Caco-2 (cell line): ENCODE measurements around the gene SNRNP200. TPM values are rescaled to one million over a fixed set of nuclear protein-coding genes. Genes with fewer than 3 reads are reported as not detected.

Experiments used
- BruUV-seq: library from RNA; stranded (reverse); fragments of 400-500 nt; replicated peaks from 2 replicates; lab custom pipeline; 2021; lab: Mats Ljungman, UMichigan
- CTCF ChIA-PET: fragments of 300-600 bp; sonication (Branson Sonifier 250); formaldehyde crosslinking; loops from one replicate; lab custom pipeline; 2022; ENCODE audit warnings: antibody characterized with exemption; lab: Charles Lee
- POLR2A ChIA-PET: fragments of 300-600 bp; sonication (Branson Sonifier 250); formaldehyde crosslinking; loops from one replicate; lab custom pipeline; 2022; ENCODE audit warnings: antibody characterized with exemption; lab: Charles Lee
- DNase-seq, 2 experiments: peaks; one replicate each; pipeline versions ENCODE4 v3.0.0 to v3.0.0-alpha.2; 2020 to 2022
- H3K27me3 ChIP-seq: replicated peaks from 2 replicates; pipeline ENCODE4 v1.6.0; 2011; ENCODE audit warnings: low read length; ENCODE audit not compliant: control insufficient read depth, insufficient read depth
- H3K36me3 ChIP-seq: 2 replicates; pipeline ENCODE4 v1.5.1; 2011; ENCODE audit warnings: low read length; ENCODE audit not compliant: control insufficient read depth, insufficient read depth
- H3K4me1 ChIP-seq: fragments of 250-450 bp; sonication (Bioruptor Pico); 2 replicates; pipeline ENCODE4 v1.5.1; 2020; ENCODE audit warnings: mild to moderate bottlenecking
- H3K4me3 ChIP-seq: 2 replicates; pipeline ENCODE4 v1.5.1; 2011; ENCODE audit warnings: low read depth, mild to moderate bottlenecking, control low read depth, low read length
- H3K9me3 ChIP-seq: fragments of 250-450 bp; sonication (Bioruptor Pico); 2 replicates; pipeline ENCODE4 v1.5.1; 2020; ENCODE audit warnings: mild to moderate bottlenecking, moderate library complexity
- H3K27ac Mint-ChIP-seq: one replicate; pipeline ENCODE4 v1.8.0; 2022; ENCODE audit warnings: mixed read lengths; ENCODE audit not compliant: unreplicated experiment
- H3K27me3 Mint-ChIP-seq: one replicate; pipeline ENCODE4 v1.8.0; 2022; ENCODE audit warnings: mixed read lengths; ENCODE audit not compliant: insufficient read depth, unreplicated experiment
- H3K36me3 Mint-ChIP-seq: one replicate; pipeline ENCODE4 v1.8.0; 2022; ENCODE audit warnings: mild to moderate bottlenecking, mixed read lengths; ENCODE audit not compliant: insufficient read depth, unreplicated experiment
- H3K4me1 Mint-ChIP-seq: one replicate; pipeline ENCODE4 v1.8.0; 2022; ENCODE audit warnings: low read depth, mixed read lengths; ENCODE audit not compliant: unreplicated experiment
- H3K4me3 Mint-ChIP-seq: one replicate; pipeline ENCODE4 v1.8.0; 2022; ENCODE audit warnings: mild to moderate bottlenecking, moderate library complexity, mixed read lengths; ENCODE audit not compliant: unreplicated experiment
- H3K9me3 Mint-ChIP-seq: one replicate; pipeline ENCODE4 v1.8.0; 2022; ENCODE audit warnings: mixed read lengths; ENCODE audit not compliant: unreplicated experiment
- CTCF ChIP-seq, 2 experiments: fragments of 200-600 bp in 1 of 2; IDR thresholded peaks; 1 replicate in 1 of 2; 2 replicates in 1 of 2; pipeline versions ENCODE4 v1.5.1 to v1.8.0; 2011 to 2022; ENCODE audit warnings: antibody characterized with exemption in 1 of 2, control low read depth in 1 of 2, inconsistent platforms in 1 of 2, low read depth in 1 of 2, low read length in 1 of 2, mild to moderate bottlenecking in 1 of 2, moderate library complexity in 1 of 2; ENCODE audit not compliant: insufficient read depth in 1 of 2, severe bottlenecking in 1 of 2, unreplicated experiment in 1 of 2
- intact Hi-C: fragments of 100-400 bp; cut with micrococcal nuclease; formaldehyde crosslinking; loops from one replicate; pipeline ENCODE4 v1.10.0; 2022; ENCODE audit not compliant: unreplicated experiment
- total RNA-seq: library from RNA; stranded (reverse); gene quantifications from 2 replicates; pipeline ENCODE4 v1.2.3, GENCODE V29; 2022

The SNRNP200 gene
- total RNA-seq, 1 experiment from 2014 or later: 240 TPM

GRCh38 chr2:96254571-96254970 is 50.8 kb downstream of the SNRNP200 start:
- Mint-ChIP-seq H3K4me1 (no peaks in the 10 kb centered on the region), H3K27me3 (no peaks in the 10 kb centered on the region), H3K27ac (no peak overlapping the region), H3K36me3 (peaks cover 46% of the 10 kb centered on the region), H3K9me3 (no peaks in the 10 kb centered on the region), H3K4me3 (no peak overlapping the region)
- BruUV-seq: no TSS peak
- no peaks in the 10 kb centered on the region for H3K27me3 ChIP-seq
- no peaks in the 10 kb centered on the region for H3K9me3 ChIP-seq
- no peak for TF ChIP-seq CTCF (IDR thresholded peaks at IDR 0.05; ENCODE audit: insufficient read depth in 1 of 2, low read depth in 1 of 2, low read length in 1 of 2, severe bottlenecking in 1 of 2, unreplicated experiment in 1 of 2)
- H3K36me3 ChIP-seq: peaks cover 4% of the 10 kb centered on the region
- intact Hi-C loops: no loop called here
- H3K4me3 ChIP-seq: no peak overlapping the region
- CTCF ChIA-PET: interaction anchor here (0.6 kb wide), 1 partner anchor 146 kb away, joined by 3 read pairs; no protein-coding TSS in a partner anchor
- POLR2A ChIA-PET: no interaction called here
- no peak for DNase-seq
- no peaks in the 10 kb centered on the region for H3K4me1 ChIP-seq

GRCh38 chr2:96253006-96253405 is 52.3 kb downstream of the SNRNP200 start:
- Mint-ChIP-seq H3K27me3 (no peaks in the 10 kb centered on the region), H3K4me1 (no peaks in the 10 kb centered on the region), H3K4me3 (no peak overlapping the region), H3K9me3 (no peaks in the 10 kb centered on the region), H3K36me3 (peaks cover 50% of the 10 kb centered on the region), H3K27ac (no peak overlapping the region)
- TF ChIP-seq CTCF (IDR thresholded peaks at IDR 0.05; ENCODE audit: insufficient read depth in 1 of 2, low read depth in 1 of 2, low read length in 1 of 2, severe bottlenecking in 1 of 2, unreplicated experiment in 1 of 2): peak in 1 of 2 experiments; percentile 53
- H3K36me3 ChIP-seq: peaks cover 2% of the 10 kb centered on the region
- no peak for DNase-seq
- ChIA-PET POLR2A (no interaction called here), CTCF (no interaction called here)
- H3K9me3 ChIP-seq: no peaks in the 10 kb centered on the region
- no peak overlapping the region for H3K4me3 ChIP-seq
- no TSS peak for BruUV-seq
- H3K4me1 ChIP-seq: no peaks in the 10 kb centered on the region
- intact Hi-C loops: loop anchor here (2.0 kb wide), 1 partner anchor 14 kb away; the partner anchor contains the start of gene CIAO1
- no peaks in the 10 kb centered on the region for H3K27me3 ChIP-seq

GRCh38 chr2:96252526-96252925 is 52.8 kb downstream of the SNRNP200 start:
- Mint-ChIP-seq H3K4me1 (no peaks in the 10 kb centered on the region), H3K36me3 (peaks cover 50% of the 10 kb centered on the region), H3K9me3 (no peaks in the 10 kb centered on the region), H3K4me3 (no peak overlapping the region), H3K27ac (no peak overlapping the region), H3K27me3 (no peaks in the 10 kb centered on the region)
- TF ChIP-seq CTCF (IDR thresholded peaks at IDR 0.05; ENCODE audit: insufficient read depth in 1 of 2, low read depth in 1 of 2, low read length in 1 of 2, severe bottlenecking in 1 of 2, unreplicated experiment in 1 of 2): no peak
- DNase-seq: no peak
- H3K27me3 ChIP-seq: no peaks in the 10 kb centered on the region
- ChIA-PET POLR2A (no interaction called here), CTCF (no interaction called here)
- H3K4me3 ChIP-seq: no peak overlapping the region
- H3K4me1 ChIP-seq: no peaks in the 10 kb centered on the region
- BruUV-seq: no TSS peak
- H3K36me3 ChIP-seq: peaks cover 2% of the 10 kb centered on the region
- intact Hi-C loops: loop anchor here (2.0 kb wide), 1 partner anchor 14 kb away; the partner anchor contains the start of gene CIAO1
- no peaks in the 10 kb centered on the region for H3K9me3 ChIP-seq
